Panc1 (cell line): ENCODE results near the gene WDR7. TPM values are rescaled to one million over a fixed set of nuclear protein-coding genes. Genes with fewer than 3 reads are reported as not detected.

Source experiments
- ATAC-seq: fragments of 200-7000 bp; cut with Tn5 transposase; 2 replicates; pipeline ENCODE4 v1.9.1; 2020; ENCODE audit warnings: mild to moderate bottlenecking, moderate library complexity
- BruUV-seq: library from RNA; stranded (reverse); fragments of 400-500 nt; replicated peaks from 2 replicates; lab custom pipeline; 2021; lab: Mats Ljungman, UMichigan
- CTCF ChIA-PET: fragments of 300-600 bp; sonication (Branson Sonifier 250); formaldehyde crosslinking; loops from one replicate; lab custom pipeline; 2022; ENCODE audit warnings: antibody characterized with exemption; lab: Charles Lee
- POLR2A ChIA-PET: fragments of 300-600 bp; sonication (Branson Sonifier 250); formaldehyde crosslinking; loops from one replicate; lab custom pipeline; 2022; ENCODE audit warnings: antibody characterized with exemption; lab: Charles Lee
- DNase-seq: peaks from one replicate; pipeline ENCODE4 v3.0.0-alpha.2; 2010; ENCODE audit warnings: low read depth, low spot score
- H3K27ac ChIP-seq: 2 replicates; pipeline ENCODE4 v1.5.1; 2011; ENCODE audit warnings: mild to moderate bottlenecking, low read length, inconsistent platforms
- H3K27me3 ChIP-seq: fragments of 200-500 bp; sonication (Bioruptor generic); 2 replicates; pipeline ENCODE4 v1.6.0; 2014; ENCODE audit warnings: low read length, inconsistent platforms; ENCODE audit not compliant: control insufficient read depth, insufficient read depth
- H3K36me3 ChIP-seq: fragments of 200-500 bp; sonication (Bioruptor generic); 2 replicates; pipeline ENCODE4 v1.5.1; 2014; ENCODE audit warnings: inconsistent platforms, mild to moderate bottlenecking, low read length, moderate library complexity; ENCODE audit not compliant: control insufficient read depth, insufficient read depth
- H3K4me1 ChIP-seq: 2 replicates; pipeline ENCODE4 v1.5.1; 2011; ENCODE audit warnings: inconsistent platforms, mild to moderate bottlenecking, low read length, moderate library complexity; ENCODE audit not compliant: control insufficient read depth, insufficient read depth
- H3K4me3 ChIP-seq, 2 experiments: 2 replicates each; pipeline ENCODE4 v1.5.1; 2011 to 2012; ENCODE audit warnings: low read depth in 2 of 2, low read length in 2 of 2, mild to moderate bottlenecking in 2 of 2, inconsistent platforms in 1 of 2, moderate library complexity in 1 of 2
- H3K9me3 ChIP-seq: fragments of 200-500 bp; sonication (Bioruptor generic); 2 replicates; pipeline ENCODE4 v1.5.1; 2014; ENCODE audit warnings: low read depth, mild to moderate bottlenecking, inconsistent platforms, low read length, moderate library complexity; ENCODE audit not compliant: control insufficient read depth, insufficient read depth
- POLR2AphosphoS5 ChIP-seq: IDR thresholded peaks from 2 replicates; pipeline ENCODE4 v1.6.1; 2012; ENCODE audit warnings: mild to moderate bottlenecking, low read depth, low read length, moderate library complexity
- SIN3A ChIP-seq: IDR thresholded peaks from 2 replicates; pipeline ENCODE4 v1.6.1; 2012; ENCODE audit warnings: low read depth, mild to moderate bottlenecking, low read length, moderate library complexity, borderline replicate concordance; ENCODE audit not compliant: insufficient read depth
- TCF7L2 ChIP-seq: IDR thresholded peaks from 2 replicates; pipeline ENCODE4 v1.6.1; 2011; ENCODE audit warnings: mild to moderate bottlenecking, low read depth, low read length, inconsistent platforms
- in situ Hi-C: cut with HindIII; loops from 2 replicates; pipeline ENCODE4 v1.10.0; 2016; ENCODE audit warnings: low sequenced_read_pairs, low pct_unique_long_range_greater_than_20kb
- intact Hi-C: fragments of 100-400 bp; cut with micrococcal nuclease; formaldehyde crosslinking; loops from one replicate; pipeline ENCODE4 v1.10.0; 2022; ENCODE audit not compliant: unreplicated experiment
- total RNA-seq: library from RNA; stranded (reverse); gene quantifications from one replicate; pipeline ENCODE4 v1.2.1, GENCODE V29; 2021; ENCODE audit not compliant: unreplicated experiment
- TF ChIP-seq, protein P1 (sequence below): fragments of 450-650 bp; IDR thresholded peaks from 2 replicates; pipeline ENCODE4 v1.5.1; 2017; ENCODE audit warnings: mild to moderate bottlenecking
- TF ChIP-seq, protein P2 (sequence below), 2 experiments: IDR thresholded peaks; 2 replicates each; pipeline ENCODE4 v1.6.1; 2011 to 2012; ENCODE audit warnings: low read depth in 2 of 2, control low read depth in 1 of 2, low read length in 1 of 2, mild to moderate bottlenecking in 1 of 2, moderate library complexity in 1 of 2; ENCODE audit not compliant: insufficient read depth in 1 of 2

The WDR7 gene
- total RNA-seq, 1 experiment from 2014 or later: 12.3 TPM

GRCh38 chr18:57081899-57082298, 430.7 kb downstream of the WDR7 start:
- DNase-seq: no peak
- BruUV-seq: no TSS peak
- Histone ChIP-seq H3K4me1 (no peaks in the 10 kb centered on the region), H3K4me3 (no peak overlapping the region), H3K27me3 (no peaks in the 10 kb centered on the region), H3K36me3 (no peaks in the 10 kb centered on the region), H3K9me3 (no peaks in the 10 kb centered on the region), H3K27ac (no peak overlapping the region)
- no peak for TF ChIP-seq TCF7L2
- no peak for TF ChIP-seq POLR2AphosphoS5
- TF ChIP-seq, protein P1, sequence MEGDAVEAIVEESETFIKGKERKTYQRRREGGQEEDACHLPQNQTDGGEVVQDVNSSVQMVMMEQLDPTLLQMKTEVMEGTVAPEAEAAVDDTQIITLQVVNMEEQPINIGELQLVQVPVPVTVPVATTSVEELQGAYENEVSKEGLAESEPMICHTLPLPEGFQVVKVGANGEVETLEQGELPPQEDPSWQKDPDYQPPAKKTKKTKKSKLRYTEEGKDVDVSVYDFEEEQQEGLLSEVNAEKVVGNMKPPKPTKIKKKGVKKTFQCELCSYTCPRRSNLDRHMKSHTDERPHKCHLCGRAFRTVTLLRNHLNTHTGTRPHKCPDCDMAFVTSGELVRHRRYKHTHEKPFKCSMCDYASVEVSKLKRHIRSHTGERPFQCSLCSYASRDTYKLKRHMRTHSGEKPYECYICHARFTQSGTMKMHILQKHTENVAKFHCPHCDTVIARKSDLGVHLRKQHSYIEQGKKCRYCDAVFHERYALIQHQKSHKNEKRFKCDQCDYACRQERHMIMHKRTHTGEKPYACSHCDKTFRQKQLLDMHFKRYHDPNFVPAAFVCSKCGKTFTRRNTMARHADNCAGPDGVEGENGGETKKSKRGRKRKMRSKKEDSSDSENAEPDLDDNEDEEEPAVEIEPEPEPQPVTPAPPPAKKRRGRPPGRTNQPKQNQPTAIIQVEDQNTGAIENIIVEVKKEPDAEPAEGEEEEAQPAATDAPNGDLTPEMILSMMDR: no peak
- TF ChIP-seq, protein P2, sequence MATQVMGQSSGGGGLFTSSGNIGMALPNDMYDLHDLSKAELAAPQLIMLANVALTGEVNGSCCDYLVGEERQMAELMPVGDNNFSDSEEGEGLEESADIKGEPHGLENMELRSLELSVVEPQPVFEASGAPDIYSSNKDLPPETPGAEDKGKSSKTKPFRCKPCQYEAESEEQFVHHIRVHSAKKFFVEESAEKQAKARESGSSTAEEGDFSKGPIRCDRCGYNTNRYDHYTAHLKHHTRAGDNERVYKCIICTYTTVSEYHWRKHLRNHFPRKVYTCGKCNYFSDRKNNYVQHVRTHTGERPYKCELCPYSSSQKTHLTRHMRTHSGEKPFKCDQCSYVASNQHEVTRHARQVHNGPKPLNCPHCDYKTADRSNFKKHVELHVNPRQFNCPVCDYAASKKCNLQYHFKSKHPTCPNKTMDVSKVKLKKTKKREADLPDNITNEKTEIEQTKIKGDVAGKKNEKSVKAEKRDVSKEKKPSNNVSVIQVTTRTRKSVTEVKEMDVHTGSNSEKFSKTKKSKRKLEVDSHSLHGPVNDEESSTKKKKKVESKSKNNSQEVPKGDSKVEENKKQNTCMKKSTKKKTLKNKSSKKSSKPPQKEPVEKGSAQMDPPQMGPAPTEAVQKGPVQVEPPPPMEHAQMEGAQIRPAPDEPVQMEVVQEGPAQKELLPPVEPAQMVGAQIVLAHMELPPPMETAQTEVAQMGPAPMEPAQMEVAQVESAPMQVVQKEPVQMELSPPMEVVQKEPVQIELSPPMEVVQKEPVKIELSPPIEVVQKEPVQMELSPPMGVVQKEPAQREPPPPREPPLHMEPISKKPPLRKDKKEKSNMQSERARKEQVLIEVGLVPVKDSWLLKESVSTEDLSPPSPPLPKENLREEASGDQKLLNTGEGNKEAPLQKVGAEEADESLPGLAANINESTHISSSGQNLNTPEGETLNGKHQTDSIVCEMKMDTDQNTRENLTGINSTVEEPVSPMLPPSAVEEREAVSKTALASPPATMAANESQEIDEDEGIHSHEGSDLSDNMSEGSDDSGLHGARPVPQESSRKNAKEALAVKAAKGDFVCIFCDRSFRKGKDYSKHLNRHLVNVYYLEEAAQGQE (IDR thresholded peaks at IDR 0.05; ENCODE audit: insufficient read depth in 1 of 2, low read depth in 2 of 2, low read length in 1 of 2): no peak
- TF ChIP-seq SIN3A: no peak
- intact Hi-C loops: no loop called here
- ATAC-seq: no peak
- POLR2A ChIA-PET: no interaction called here
- in situ Hi-C loops: no loop called here
- CTCF ChIA-PET: no interaction called here

GRCh38 chr18:57083485-57083884, 432.3 kb downstream of the WDR7 start:
- DNase-seq: no peak
- TF ChIP-seq, protein P1: no peak
- TF ChIP-seq SIN3A: no peak
- TF ChIP-seq TCF7L2: no peak
- TF ChIP-seq, protein P2 (IDR thresholded peaks at IDR 0.05; ENCODE audit: insufficient read depth in 1 of 2, low read depth in 2 of 2, low read length in 1 of 2): no peak
- no peak for TF ChIP-seq POLR2AphosphoS5
- in situ Hi-C loops: no loop called here
- Histone ChIP-seq H3K27me3 (no peaks in the 10 kb centered on the region), H3K27ac (no peak overlapping the region), H3K4me3 (no peak overlapping the region), H3K4me1 (no peaks in the 10 kb centered on the region), H3K36me3 (no peaks in the 10 kb centered on the region), H3K9me3 (no peaks in the 10 kb centered on the region)
- intact Hi-C loops: no loop called here
- CTCF ChIA-PET: no interaction called here
- no peak for ATAC-seq
- no TSS peak for BruUV-seq
- POLR2A ChIA-PET: no interaction called here
